A549 treated with CORT108297 at 1 μM for 4 hours (cell line): ENCODE measurements around the gene HELZ2. TPM values are rescaled to one million over a fixed set of nuclear protein-coding genes. Genes with fewer than 3 reads are reported as not detected.

Experiments used
- total RNA-seq: library from RNA; stranded (reverse); fragments of 200-300 nt; extraction: Qiagen RNA extraction; gene quantifications from 5 replicates; pipeline ENCODE4 v1.2.3, GENCODE V29; 2022

The HELZ2 gene
- total RNA-seq = 7.3 to 13.1 TPM (median 9.4 TPM) in 5 replicates

GRCh38 chr20:63574156-63574828 lies at the start of gene HELZ2:
TSS of gene HELZ2 (minus strand) at chr20:63574239. CDS start at chr20:63572385, 1,854 bp downstream.

DNA sequence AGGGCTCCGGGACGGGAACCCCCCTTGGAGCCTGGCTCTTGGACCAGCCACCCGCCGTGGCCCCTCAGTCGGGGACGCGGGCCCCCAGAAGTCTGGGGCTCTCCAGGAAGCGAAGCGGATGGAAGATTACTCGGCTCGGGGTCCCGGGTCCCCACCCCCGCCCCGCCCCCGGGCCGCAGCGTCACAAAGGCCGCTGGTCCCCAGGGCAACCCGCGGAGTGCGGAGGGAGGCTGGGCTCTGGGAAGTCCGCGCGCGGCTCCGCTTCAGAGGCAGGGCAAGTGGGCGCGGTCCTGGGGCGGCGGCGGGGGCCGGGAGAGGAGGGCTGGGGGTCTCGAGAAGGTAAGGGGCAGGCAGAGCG lies 20.1 kb downstream of the HELZ2 start, which contains the start of gene FNDC11:
FNDC11 (plus strand) TSS at position 227 of the 358 bp plus-strand sequence. CDS start 1,505 bp downstream, outside the sequence.

DNA sequence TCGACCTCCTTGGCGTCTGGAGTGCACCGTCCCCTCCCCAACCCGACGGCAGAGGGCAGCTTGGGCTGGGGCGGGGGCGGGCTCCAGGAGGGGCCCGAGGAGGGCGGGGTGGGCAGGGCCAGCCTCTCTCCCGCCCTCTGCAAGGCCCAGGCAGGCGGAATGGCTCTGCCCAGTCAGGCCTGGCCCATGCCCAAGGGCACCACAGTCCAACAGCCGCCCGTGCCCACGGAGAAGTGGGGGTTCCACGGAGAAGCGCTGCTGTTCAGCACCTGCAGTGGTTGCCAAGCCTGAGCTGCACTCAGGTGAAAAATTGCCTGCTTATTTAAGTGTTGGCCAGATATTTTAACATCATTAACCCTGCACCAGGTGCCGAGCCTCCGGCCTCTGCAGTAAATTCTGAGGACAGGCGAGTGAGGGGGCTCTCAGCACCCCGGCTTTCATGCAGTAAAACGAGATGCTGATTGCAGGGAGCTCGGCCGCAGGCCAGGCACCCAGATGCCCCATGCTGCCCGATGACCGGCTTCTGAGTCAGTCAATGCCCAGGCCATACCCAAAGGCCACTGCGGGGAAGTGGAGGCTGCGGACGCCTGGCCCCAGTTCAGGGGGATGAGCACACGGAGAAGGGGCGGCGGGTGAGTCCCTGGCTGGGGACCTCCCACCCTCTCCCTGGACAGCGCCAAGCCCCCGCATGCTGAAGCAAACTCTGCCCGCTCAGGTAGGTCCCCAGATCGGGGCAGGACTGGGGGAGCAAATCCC lies 26.1 kb downstream of the HELZ2 start, which contains the start of gene SRMS:
SRMS (minus strand) TSS at position 25 of the 756 bp plus-strand sequence. CDS start 286 bp downstream, outside the sequence.

GRCh38 chr20:63536997-63537524 lies 37.0 kb downstream of the HELZ2 start, which contains the start of gene PTK6:
TSS of gene PTK6 (minus strand) at chr20:63537376. CDS start at chr20:63537314, 62 bp downstream.

Other genes with a start within 250 kb of the HELZ2 start
- gene CHRNA4, start 212.9 kb downstream of the HELZ2 start, total RNA-seq = 0.09 to 0.84 TPM (median 0.33 TPM) in 5 replicates
- gene KCNQ2, start 101.6 kb downstream of the HELZ2 start, total RNA-seq = 0.40 to 0.89 TPM (median 0.81 TPM) in 5 replicates
- gene EEF1A2, start 75.2 kb downstream of the HELZ2 start, total RNA-seq = 141 to 180 TPM (median 158 TPM) in 5 replicates
- gene PPDPF, start 53.5 kb downstream of the HELZ2 start, total RNA-seq = 273 to 372 TPM (median 330 TPM) in 5 replicates
- 2.2 to 3.5 TPM (median 3.2 TPM) in 5 replicates for gene PTK6, start 36.9 kb downstream of the HELZ2 start, total RNA-seq
- gene SRMS, start 26.5 kb downstream of the HELZ2 start, total RNA-seq = not detected in 5 replicates
- 0.13 to 0.38 TPM (median 0.17 TPM) in 5 replicates for gene FNDC11, start 20.1 kb downstream of the HELZ2 start, total RNA-seq
- gene GMEB2, start 52.9 kb upstream of the HELZ2 start, total RNA-seq = 8.5 to 11.7 TPM (median 10.5 TPM) in 5 replicates
- 6.6 to 12.3 TPM (median 10.5 TPM) in 5 replicates for gene STMN3, start 79.2 kb upstream of the HELZ2 start, total RNA-seq
- 4.8 to 8.3 TPM (median 7.7 TPM) in 5 replicates for gene RTEL1, start 84.1 kb upstream of the HELZ2 start, total RNA-seq
- gene TNFRSF6B, start 122.4 kb upstream of the HELZ2 start, total RNA-seq = 0.47 to 1.4 TPM (median 0.76 TPM) in 5 replicates
- 29.1 to 43.6 TPM (median 39.1 TPM) in 5 replicates for gene ARFRP1, start 133.7 kb upstream of the HELZ2 start, total RNA-seq
- 22.2 to 32.0 TPM (median 28.6 TPM) in 5 replicates for gene ZGPAT, start 133.8 kb upstream of the HELZ2 start, total RNA-seq
- gene LIME1, start 162.4 kb upstream of the HELZ2 start, total RNA-seq = 4.0 to 12.2 TPM (median 10.7 TPM) in 5 replicates
- 57.2 to 111 TPM (median 97.3 TPM) in 5 replicates for gene SLC2A4RG, start 165.5 kb upstream of the HELZ2 start, total RNA-seq